A673 (cell line): Measurements from ENCODE around the gene TP53I13. TPM values are rescaled to one million over a fixed set of nuclear protein-coding genes. Genes with fewer than 3 reads are reported as not detected.

Experiments used
- BruUV-seq: library from RNA; stranded (reverse); fragments of 400-500 nt; replicated peaks from 2 replicates; lab custom pipeline; 2021; lab: Mats Ljungman, UMichigan
- CTCF ChIA-PET: fragments of 300-600 bp; sonication (Branson Sonifier 250); formaldehyde crosslinking; loops from one replicate; lab custom pipeline; 2022; ENCODE audit warnings: antibody characterized with exemption; lab: Charles Lee
- POLR2A ChIA-PET: fragments of 300-600 bp; sonication (Branson Sonifier 250); formaldehyde crosslinking; loops from one replicate; lab custom pipeline; 2022; ENCODE audit warnings: antibody characterized with exemption; ENCODE audit not compliant: low non-redundant PET; lab: Charles Lee
- DNase-seq: peaks from one replicate; pipeline ENCODE4 v3.0.0-alpha.2; 2015; ENCODE audit warnings: low spot score
- H3K27ac ChIP-seq: fragments of 200-600 bp; sonication (generic); 2 replicates; pipeline ENCODE4 v1.5.1; 2016; ENCODE audit warnings: mixed run types, low read depth, mild to moderate bottlenecking, mixed read lengths, antibody characterized with exemption, low read length; ENCODE audit not compliant: poor library complexity, severe bottlenecking
- H3K27me3 ChIP-seq: fragments of 200-600 bp; sonication (generic); replicated peaks from 2 replicates; pipeline ENCODE4 v1.6.1; 2017; ENCODE audit warnings: mixed run types, low read depth, mild to moderate bottlenecking, mixed read lengths, antibody characterized with exemption, low read length; ENCODE audit not compliant: insufficient read depth, poor library complexity
- H3K36me3 ChIP-seq: fragments of 200-600 bp; sonication (generic); 2 replicates; pipeline ENCODE4 v1.6.1; 2016; ENCODE audit warnings: mixed run types, mild to moderate bottlenecking, mixed read lengths, antibody characterized with exemption, low read length; ENCODE audit not compliant: insufficient read depth, poor library complexity, severe bottlenecking
- H3K4me1 ChIP-seq: fragments of 200-600 bp; sonication (generic); 2 replicates; pipeline ENCODE4 v1.6.1; 2017; ENCODE audit warnings: mixed run types, mild to moderate bottlenecking, mixed read lengths, antibody characterized with exemption, low read length; ENCODE audit not compliant: insufficient read depth, poor library complexity, severe bottlenecking
- H3K4me3 ChIP-seq: fragments of 200-600 bp; sonication (generic); 2 replicates; pipeline ENCODE4 v1.5.1; 2016; ENCODE audit warnings: low read depth, mixed run types, mild to moderate bottlenecking, mixed read lengths, low read length; ENCODE audit not compliant: poor library complexity, severe bottlenecking
- H3K9me3 ChIP-seq: fragments of 200-600 bp; sonication (generic); 2 replicates; pipeline ENCODE4 v1.6.1; 2016; ENCODE audit warnings: mixed run types, low read depth, mild to moderate bottlenecking, mixed read lengths, antibody characterized with exemption, low read length; ENCODE audit not compliant: poor library complexity, severe bottlenecking
- EZH2 ChIP-seq: fragments of 200-600 bp; sonication (generic); IDR thresholded peaks from 2 replicates; pipeline ENCODE4 v1.6.1; 2017; ENCODE audit warnings: borderline replicate concordance, low read depth, mild to moderate bottlenecking, mixed read lengths, antibody characterized with exemption, low read length; ENCODE audit not compliant: poor library complexity, severe bottlenecking
- intact Hi-C: fragments of 100-400 bp; cut with micrococcal nuclease; formaldehyde crosslinking; loops from one replicate; pipeline ENCODE4 v1.10.0; 2022; ENCODE audit not compliant: unreplicated experiment
- total RNA-seq: library from RNA; stranded (reverse); gene quantifications from 2 replicates; pipeline ENCODE4 v1.2.3, GENCODE V29; 2021
- TF ChIP-seq, protein P1 (sequence below): fragments of 300-800, 200-600 bp; sonication (generic); conservative IDR thresholded peaks from 2 replicates; pipeline ENCODE4 v1.5.1; 2017; ENCODE audit warnings: low read depth, mild to moderate bottlenecking, antibody characterized with exemption, low read length, moderate library complexity, mixed read lengths

Gene TP53I13
- total RNA-seq, 1 experiment from 2014 or later: 34.6 TPM

DNA sequence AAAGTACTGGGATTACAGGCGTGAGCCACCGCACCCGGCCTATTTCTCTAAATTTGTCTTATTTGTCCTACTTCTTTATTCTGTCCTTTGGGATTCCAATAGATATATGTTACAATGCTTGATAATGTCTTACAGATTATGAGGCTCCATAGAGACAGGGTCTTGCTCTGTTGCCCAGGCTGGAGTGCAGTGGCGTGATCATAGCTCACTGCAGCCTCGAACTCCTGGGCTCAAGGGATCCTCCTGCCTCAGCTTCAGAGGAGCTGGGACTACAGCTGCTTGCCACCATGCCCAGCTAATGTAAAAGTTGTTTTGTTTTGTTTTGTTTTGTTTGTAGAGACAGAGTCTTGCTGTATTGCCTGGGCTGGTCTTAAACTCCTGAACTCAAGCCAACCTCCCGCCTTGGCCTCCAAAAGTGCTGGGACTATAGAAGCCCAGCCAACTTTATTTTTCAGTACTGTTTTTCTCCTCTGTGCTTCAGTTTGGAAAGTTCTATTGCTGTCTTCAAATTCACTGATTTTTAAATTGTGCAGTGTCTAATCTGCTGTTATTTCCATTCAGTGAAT, 34.7 kb downstream of the TP53I13 start:
- TF ChIP-seq, protein P1, sequence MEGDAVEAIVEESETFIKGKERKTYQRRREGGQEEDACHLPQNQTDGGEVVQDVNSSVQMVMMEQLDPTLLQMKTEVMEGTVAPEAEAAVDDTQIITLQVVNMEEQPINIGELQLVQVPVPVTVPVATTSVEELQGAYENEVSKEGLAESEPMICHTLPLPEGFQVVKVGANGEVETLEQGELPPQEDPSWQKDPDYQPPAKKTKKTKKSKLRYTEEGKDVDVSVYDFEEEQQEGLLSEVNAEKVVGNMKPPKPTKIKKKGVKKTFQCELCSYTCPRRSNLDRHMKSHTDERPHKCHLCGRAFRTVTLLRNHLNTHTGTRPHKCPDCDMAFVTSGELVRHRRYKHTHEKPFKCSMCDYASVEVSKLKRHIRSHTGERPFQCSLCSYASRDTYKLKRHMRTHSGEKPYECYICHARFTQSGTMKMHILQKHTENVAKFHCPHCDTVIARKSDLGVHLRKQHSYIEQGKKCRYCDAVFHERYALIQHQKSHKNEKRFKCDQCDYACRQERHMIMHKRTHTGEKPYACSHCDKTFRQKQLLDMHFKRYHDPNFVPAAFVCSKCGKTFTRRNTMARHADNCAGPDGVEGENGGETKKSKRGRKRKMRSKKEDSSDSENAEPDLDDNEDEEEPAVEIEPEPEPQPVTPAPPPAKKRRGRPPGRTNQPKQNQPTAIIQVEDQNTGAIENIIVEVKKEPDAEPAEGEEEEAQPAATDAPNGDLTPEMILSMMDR: no peak
- no peak for TF ChIP-seq EZH2
- intact Hi-C loops: no loop called here
- Histone ChIP-seq H3K4me1 (peaks cover 13% of the 10 kb centered on the region), H3K9me3 (no peaks in the 10 kb centered on the region), H3K4me3 (no peak overlapping the region), H3K27ac (no peak overlapping the region), H3K27me3 (no peaks in the 10 kb centered on the region), H3K36me3 (peaks cover under 1% of the 10 kb centered on the region)
- CTCF ChIA-PET: no interaction called here
- POLR2A ChIA-PET: no interaction called here
- no peak for DNase-seq
- no TSS peak for BruUV-seq

DNA sequence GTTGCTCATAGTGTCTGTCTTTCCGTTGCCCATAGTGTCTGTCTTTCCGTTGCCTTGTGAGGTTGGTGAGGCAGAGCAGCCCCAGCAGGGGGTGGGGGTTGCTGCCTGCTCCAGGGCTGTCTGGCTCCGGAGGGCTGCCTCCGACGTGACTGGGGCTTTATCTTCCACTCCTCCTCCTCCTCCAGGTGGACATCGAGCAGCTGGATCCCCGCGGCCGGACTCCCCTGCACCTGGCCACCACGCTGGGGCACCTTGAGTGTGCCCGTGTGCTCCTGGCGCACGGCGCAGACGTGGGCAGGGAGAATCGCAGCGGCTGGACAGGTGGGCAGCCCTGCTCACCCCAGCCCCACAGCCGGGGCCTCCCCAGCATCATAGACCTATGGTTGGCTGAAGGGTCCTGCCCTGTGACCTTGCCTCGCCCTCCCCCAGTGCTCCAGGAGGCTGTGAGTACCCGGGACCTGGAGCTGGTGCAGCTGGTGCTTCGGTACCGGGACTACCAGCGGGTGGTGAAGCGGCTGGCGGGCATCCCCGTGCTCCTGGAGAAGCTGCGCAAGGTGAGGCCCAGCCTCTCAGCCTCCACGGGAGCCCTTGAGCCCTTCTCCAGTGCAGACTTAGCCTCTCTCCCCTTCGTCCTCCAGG, 39.2 kb downstream of the TP53I13 start:
- Histone ChIP-seq H3K4me1 (no peaks in the 10 kb centered on the region), H3K4me3 (no peak overlapping the region), H3K36me3 (peaks cover 19% of the 10 kb centered on the region), H3K9me3 (no peaks in the 10 kb centered on the region), H3K27ac (peak overlapping the region; percentile 64), H3K27me3 (no peaks in the 10 kb centered on the region)
- BruUV-seq: no TSS peak
- intact Hi-C loops: no loop called here
- ChIA-PET POLR2A (no interaction called here), CTCF (no interaction called here)
- no peak for TF ChIP-seq EZH2
- no peak for DNase-seq

DNA sequence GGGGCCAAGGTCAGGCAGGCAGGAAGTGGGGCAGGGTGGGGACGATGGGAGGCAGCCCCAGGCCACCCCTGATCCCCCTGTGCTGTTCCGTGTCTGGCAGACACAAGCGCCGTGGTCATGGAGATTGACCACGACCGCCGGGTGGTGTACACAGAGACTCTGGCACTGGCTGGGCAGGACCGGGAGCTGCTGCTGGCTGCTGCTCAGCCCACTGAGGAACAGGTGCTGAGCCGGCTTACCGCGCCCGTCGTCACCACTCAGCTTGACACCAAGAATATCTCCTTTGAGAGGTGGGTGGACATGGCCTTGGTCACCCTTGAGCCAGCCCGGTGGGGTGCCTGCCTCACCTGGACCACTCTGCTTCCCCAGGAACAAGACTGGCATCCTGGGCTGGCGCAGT, 40.5 kb downstream of the TP53I13 start:
- H3K27me3 ChIP-seq: no peaks in the 10 kb centered on the region
- no peak for DNase-seq
- ChIA-PET POLR2A (no interaction called here), CTCF (no interaction called here)
- H3K4me3 ChIP-seq: no peak overlapping the region
- BruUV-seq: no TSS peak
- no peak for TF ChIP-seq EZH2
- TF ChIP-seq, protein P1: no peak
- H3K4me1 ChIP-seq: no peaks in the 10 kb centered on the region
- H3K9me3 ChIP-seq: no peaks in the 10 kb centered on the region
- intact Hi-C loops: no loop called here
- H3K27ac ChIP-seq: no peak overlapping the region
- H3K36me3 ChIP-seq: peaks cover 27% of the 10 kb centered on the region
